ENCODE measurements around the gene CDR2L. TPM values are rescaled to one million over a fixed set of nuclear protein-coding genes. Genes with fewer than 3 reads are reported as not detected.

CDR2L gene
- total and polyA plus RNA-seq, 4 donors = 0.70 to 1.5 (median 0.94) TPM

- Histone ChIP-seq H3K9me3 (ENCODE audit: control insufficient read depth in 4 of 4, low read length in 3 of 4) (no peaks in the 10 kb centered on the region), H3K27me3 (ENCODE audit: control insufficient read depth in 4 of 4, insufficient read depth in 4 of 4, low read length in 3 of 4) (no peaks in the 10 kb centered on the region), H3K9ac (ENCODE audit: low read depth in 1 of 2, low read length in 2 of 2) (no peak overlapping the region), H3K36me3 (ENCODE audit: control insufficient read depth in 4 of 4, insufficient read depth in 3 of 4, low read depth in 1 of 4, low read length in 3 of 4) (no peaks in the 10 kb centered on the region), H3K4me1 (ENCODE audit: control insufficient read depth in 4 of 4, insufficient read depth in 4 of 4, low read length in 3 of 4) (no peaks in the 10 kb centered on the region), H3K4me3 (ENCODE audit: low read depth in 1 of 3, low read length in 3 of 3) (no peak overlapping the region), H3K27ac (ENCODE audit: low read depth in 1 of 2, low read length in 2 of 2) (no peak overlapping the region)
- WGBS = 93% methylated on average over 19 of the region's 19 CpGs
- no peak for DNase-seq (ENCODE audit: low spot score)
- TF ChIP-seq RAD21 (IDR thresholded peaks at IDR 0.05) = no peak
- TF ChIP-seq TAF1 (conservative IDR thresholded peaks at IDR 0.05) = no peak
- no peak for TF ChIP-seq MAX (IDR thresholded peaks at IDR 0.05)
- no peak for TF ChIP-seq HNF4A (conservative IDR thresholded peaks at IDR 0.05)
- no peak for TF ChIP-seq JUND (IDR thresholded peaks at IDR 0.05)
- no peak for TF ChIP-seq REST (IDR thresholded peaks at IDR 0.05)
- TF ChIP-seq EGR1 (IDR thresholded peaks at IDR 0.05; ENCODE audit: low read depth in 2 of 2) = no peak
- TF ChIP-seq FOXA2 (IDR thresholded peaks at IDR 0.05) = no peak
- no peak for TF ChIP-seq CTCF (IDR thresholded peaks at IDR 0.05; ENCODE audit: low read depth, low read length, missing input control)
- TF ChIP-seq NR2F2 (IDR thresholded peaks at IDR 0.05) = no peak
- TF ChIP-seq YY1 (IDR thresholded peaks at IDR 0.05) = no peak
- TF ChIP-seq ATF3 (IDR thresholded peaks at IDR 0.05) = no peak
- TF ChIP-seq RXRA (IDR thresholded peaks at IDR 0.05) = no peak
- TF ChIP-seq HNF4G (IDR thresholded peaks at IDR 0.05) = no peak
- TF ChIP-seq FOXA1 (IDR thresholded peaks at IDR 0.05) = no peak
Observed at GRCh38 chr17:75003957-75004355, 16.5 kb downstream of the CDR2L start.

- DNase-seq (ENCODE audit: low spot score) = no peak
- Histone ChIP-seq H3K9ac (ENCODE audit: low read depth in 1 of 2, low read length in 2 of 2) (no peak overlapping the region), H3K4me3 (ENCODE audit: low read depth in 1 of 3, low read length in 3 of 3) (no peak overlapping the region), H3K4me1 (ENCODE audit: control insufficient read depth in 4 of 4, insufficient read depth in 4 of 4, low read length in 3 of 4) (no peaks in the 10 kb centered on the region), H3K9me3 (ENCODE audit: control insufficient read depth in 4 of 4, low read length in 3 of 4) (no peaks in the 10 kb centered on the region), H3K36me3 (ENCODE audit: control insufficient read depth in 4 of 4, insufficient read depth in 3 of 4, low read depth in 1 of 4, low read length in 3 of 4) (no peaks in the 10 kb centered on the region), H3K27ac (ENCODE audit: low read depth in 1 of 2, low read length in 2 of 2) (no peak overlapping the region), H3K27me3 (ENCODE audit: control insufficient read depth in 4 of 4, insufficient read depth in 4 of 4, low read length in 3 of 4) (no peaks in the 10 kb centered on the region)
- 92% methylated on average over 3 of the region's 3 CpGs for WGBS
- TF ChIP-seq MAX (IDR thresholded peaks at IDR 0.05) (no peak), RXRA (IDR thresholded peaks at IDR 0.05) (no peak), CTCF (IDR thresholded peaks at IDR 0.05; ENCODE audit: low read depth, low read length, missing input control) (no peak), JUND (IDR thresholded peaks at IDR 0.05) (no peak), FOXA2 (IDR thresholded peaks at IDR 0.05) (no peak), NR2F2 (IDR thresholded peaks at IDR 0.05) (no peak), GABPA (IDR thresholded peaks at IDR 0.05 in 1 of 2, conservative IDR thresholded peaks at IDR 0.05 in 1 of 2) (no peak), FOXA1 (IDR thresholded peaks at IDR 0.05) (no peak), RAD21 (IDR thresholded peaks at IDR 0.05) (no peak), YY1 (IDR thresholded peaks at IDR 0.05) (no peak), SP1 (IDR thresholded peaks at IDR 0.05) (no peak), REST (IDR thresholded peaks at IDR 0.05) (no peak), ZBTB33 (IDR thresholded peaks at IDR 0.05) (no peak), HNF4A (conservative IDR thresholded peaks at IDR 0.05) (no peak)
Observed at GRCh38 chr17:75004371-75004770, 16.9 kb downstream of the CDR2L start.
